Uterus (tissue), 4 donors: ENCODE data around the gene HMGXB3. TPM values are rescaled to one million over a fixed set of nuclear protein-coding genes. Genes with fewer than 3 reads are reported as not detected.

Experiments
- DNase-seq, 2 donors: peaks; one replicate each; pipeline ENCODE4 v3.0.0-alpha.2; 2019 to 2020
- H3K27ac ChIP-seq, 2 donors: fragments of 200-600 bp; sonication (generic); 1 replicate in 1 of 2; 2 replicates in 1 of 2; pipeline ENCODE4 v1.5.1; 2016 to 2018
- H3K27me3 ChIP-seq, 2 donors: fragments of 200-600 bp; sonication (generic); one replicate each; pipeline ENCODE4 v1.5.1; 2018 to 2019; ENCODE audit warnings: control low read depth in 1 of 2
- H3K36me3 ChIP-seq, 2 donors: fragments of 200-600 bp; sonication (generic); one replicate each; pipeline ENCODE4 v1.5.1; 2019; ENCODE audit warnings: control low read depth in 1 of 2
- H3K4me1 ChIP-seq, 2 donors: fragments of 200-600 bp; sonication (generic); one replicate each; pipeline ENCODE4 v1.5.1; 2018 to 2019; ENCODE audit warnings: control low read depth in 1 of 2
- H3K4me3 ChIP-seq, 2 donors: fragments of 200-600 bp; sonication (generic); 1 replicate in 1 of 2; 2 replicates in 1 of 2; pipeline ENCODE4 v1.5.1; 2018 to 2019; ENCODE audit warnings: mild to moderate bottlenecking in 1 of 2
- H3K9me3 ChIP-seq, 2 donors: fragments of 200-600 bp; sonication (generic); one replicate each; pipeline ENCODE4 v1.5.1; 2019; ENCODE audit warnings: control low read depth in 1 of 2
- POLR2A ChIP-seq, 2 donors: fragments of 450-650 bp; IDR thresholded peaks; one replicate each; pipeline ENCODE4 v1.6.1; 2016; ENCODE audit warnings: antibody characterized with exemption in 2 of 2, mild to moderate bottlenecking in 1 of 2, moderate library complexity in 1 of 2
- intact Hi-C: fragments of 100-400 bp; cut with DNase I; formaldehyde crosslinking; loops from one replicate; pipeline ENCODE4 v1.15.1; 2023; ENCODE audit warnings: low total_unique reads
- total RNA-seq, 4 donors: library from RNA; depleted of rRNA in 3 of 4; stranded (reverse); fragments of >200 nt in 3 of 4; gene quantifications; one replicate each; pipeline versions ENCODE4 v1.1.0 to v1.2.4, GENCODE V29; 2014 to 2023
- TF ChIP-seq, protein P1 (sequence below), 4 experiments: fragments of 200-600 bp in 2 of 4; fragments of 450-650 bp in 2 of 4; sonication (generic) in 2 of 4; IDR thresholded peaks; one replicate each; pipeline ENCODE4 v1.5.1; 2016 to 2019; ENCODE audit warnings: antibody characterized with exemption in 4 of 4, mild to moderate bottlenecking in 2 of 4, moderate library complexity in 1 of 4
- donor health status: DM: yes; HTN: yes; CAD: no.

HMGXB3 gene
- total RNA-seq, 4 donors from 2014 or later, result 19.0 to 43.4 (median 30.2) TPM

DNA sequence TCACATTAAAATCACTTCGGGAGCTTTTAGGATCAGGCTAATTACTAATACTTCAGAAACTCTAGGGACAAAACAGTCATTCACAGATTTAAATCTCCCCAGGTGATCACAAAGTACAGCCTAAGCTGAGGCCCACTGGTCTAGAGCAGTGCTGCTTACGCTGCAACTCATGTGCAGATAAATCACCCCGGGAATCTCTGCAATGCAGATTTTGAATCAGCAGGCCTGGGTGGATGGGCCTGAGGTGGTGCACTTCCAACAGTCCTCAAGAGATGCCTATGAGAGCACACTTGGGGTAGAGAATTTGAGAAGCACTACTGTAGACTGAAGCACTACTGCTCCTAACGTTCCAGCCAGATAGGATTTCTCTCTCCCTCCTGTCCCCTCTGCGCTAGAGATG, 57.5 kb downstream of the HMGXB3 start:
- Histone ChIP-seq H3K4me3 (no peak overlapping the region), H3K36me3 (no peaks in the 10 kb centered on the region), H3K27ac (no peak overlapping the region), H3K9me3 (no peaks in the 10 kb centered on the region), H3K4me1 (no peaks in the 10 kb centered on the region), H3K27me3 (no peaks in the 10 kb centered on the region)
- TF ChIP-seq, protein P1, sequence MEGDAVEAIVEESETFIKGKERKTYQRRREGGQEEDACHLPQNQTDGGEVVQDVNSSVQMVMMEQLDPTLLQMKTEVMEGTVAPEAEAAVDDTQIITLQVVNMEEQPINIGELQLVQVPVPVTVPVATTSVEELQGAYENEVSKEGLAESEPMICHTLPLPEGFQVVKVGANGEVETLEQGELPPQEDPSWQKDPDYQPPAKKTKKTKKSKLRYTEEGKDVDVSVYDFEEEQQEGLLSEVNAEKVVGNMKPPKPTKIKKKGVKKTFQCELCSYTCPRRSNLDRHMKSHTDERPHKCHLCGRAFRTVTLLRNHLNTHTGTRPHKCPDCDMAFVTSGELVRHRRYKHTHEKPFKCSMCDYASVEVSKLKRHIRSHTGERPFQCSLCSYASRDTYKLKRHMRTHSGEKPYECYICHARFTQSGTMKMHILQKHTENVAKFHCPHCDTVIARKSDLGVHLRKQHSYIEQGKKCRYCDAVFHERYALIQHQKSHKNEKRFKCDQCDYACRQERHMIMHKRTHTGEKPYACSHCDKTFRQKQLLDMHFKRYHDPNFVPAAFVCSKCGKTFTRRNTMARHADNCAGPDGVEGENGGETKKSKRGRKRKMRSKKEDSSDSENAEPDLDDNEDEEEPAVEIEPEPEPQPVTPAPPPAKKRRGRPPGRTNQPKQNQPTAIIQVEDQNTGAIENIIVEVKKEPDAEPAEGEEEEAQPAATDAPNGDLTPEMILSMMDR (IDR thresholded peaks at IDR 0.05), result no peak
- TF ChIP-seq POLR2A (IDR thresholded peaks at IDR 0.05), result no peak
- no peak for DNase-seq
- intact Hi-C loops, result loop anchor here (10.0 kb wide), 1 partner anchor 47 kb away; no protein-coding TSS in a partner anchor

DNA sequence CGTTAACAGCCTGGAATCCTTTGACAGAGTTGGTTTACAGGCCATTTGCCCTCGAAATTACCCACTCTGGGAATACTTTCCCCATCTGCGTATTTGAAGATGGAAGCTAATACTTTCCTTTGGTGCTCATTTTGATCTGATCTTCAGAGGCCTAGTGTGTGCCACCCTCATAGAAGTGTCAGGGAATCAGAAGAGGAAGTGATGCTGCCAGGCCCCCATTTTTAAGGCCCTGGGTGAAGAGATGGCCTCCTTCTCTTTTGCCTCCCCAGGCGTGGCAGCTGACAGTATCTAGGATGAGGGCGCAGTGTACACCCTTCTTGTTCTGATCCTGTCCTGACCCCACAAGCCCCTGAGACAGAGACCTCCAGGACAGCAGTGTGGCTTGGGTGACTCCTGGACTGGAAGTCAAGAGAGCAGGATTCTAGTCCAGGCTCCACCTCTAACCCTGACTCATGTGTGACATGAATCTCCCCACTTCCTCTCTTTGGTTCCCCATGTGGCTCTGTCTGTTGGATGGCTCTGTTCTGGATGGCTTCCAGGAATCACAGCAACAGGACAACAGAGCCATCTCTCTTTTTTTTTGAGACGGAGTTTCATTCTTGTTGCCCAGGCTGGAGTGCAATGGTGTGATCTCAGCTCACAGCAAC, 58.1 kb downstream of the HMGXB3 start:
- no peaks in the 10 kb centered on the region for H3K4me1 ChIP-seq
- no peaks in the 10 kb centered on the region for H3K9me3 ChIP-seq
- no peak for TF ChIP-seq POLR2A (IDR thresholded peaks at IDR 0.05)
- TF ChIP-seq, protein P1 (IDR thresholded peaks at IDR 0.05), result no peak
- intact Hi-C loops, result loop anchor here (10.0 kb wide), 1 partner anchor 46 kb away; no protein-coding TSS in a partner anchor
- H3K36me3 ChIP-seq, result no peaks in the 10 kb centered on the region
- no peaks in the 10 kb centered on the region for H3K27me3 ChIP-seq
- no peak overlapping the region for H3K4me3 ChIP-seq
- no peak overlapping the region for H3K27ac ChIP-seq
- DNase-seq, result no peak

DNA sequence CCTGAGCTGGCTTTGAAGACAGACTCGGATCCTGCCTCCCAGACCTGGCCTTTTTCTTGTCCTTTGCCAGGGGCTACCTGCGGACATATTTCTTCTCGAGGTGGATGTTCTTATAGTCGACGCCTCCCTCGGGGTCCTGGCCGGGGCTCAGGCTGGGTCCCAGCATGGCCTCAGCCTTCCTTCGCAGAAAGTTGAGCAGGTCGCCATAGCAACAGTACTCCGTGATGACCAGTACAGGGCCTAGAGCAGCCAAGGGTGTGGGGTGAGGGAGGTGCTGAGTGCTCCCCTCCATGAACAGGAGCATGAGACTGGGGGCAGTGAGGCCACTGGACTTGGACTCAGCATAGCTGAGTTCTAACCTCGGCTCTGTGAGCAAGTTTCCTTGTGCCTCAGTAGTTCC, 59.1 kb downstream of the HMGXB3 start:
- TF ChIP-seq, protein P1 (IDR thresholded peaks at IDR 0.05), result no peak
- no peak for TF ChIP-seq POLR2A (IDR thresholded peaks at IDR 0.05)
- H3K27ac ChIP-seq, result no peak overlapping the region
- no peaks in the 10 kb centered on the region for H3K9me3 ChIP-seq
- no peak for DNase-seq
- no peaks in the 10 kb centered on the region for H3K27me3 ChIP-seq
- H3K4me1 ChIP-seq, result no peaks in the 10 kb centered on the region
- H3K4me3 ChIP-seq, result no peak overlapping the region
- intact Hi-C loops, result loop anchor here (10.0 kb wide), 1 partner anchor 45 kb away; no protein-coding TSS in a partner anchor
- no peaks in the 10 kb centered on the region for H3K36me3 ChIP-seq

DNA sequence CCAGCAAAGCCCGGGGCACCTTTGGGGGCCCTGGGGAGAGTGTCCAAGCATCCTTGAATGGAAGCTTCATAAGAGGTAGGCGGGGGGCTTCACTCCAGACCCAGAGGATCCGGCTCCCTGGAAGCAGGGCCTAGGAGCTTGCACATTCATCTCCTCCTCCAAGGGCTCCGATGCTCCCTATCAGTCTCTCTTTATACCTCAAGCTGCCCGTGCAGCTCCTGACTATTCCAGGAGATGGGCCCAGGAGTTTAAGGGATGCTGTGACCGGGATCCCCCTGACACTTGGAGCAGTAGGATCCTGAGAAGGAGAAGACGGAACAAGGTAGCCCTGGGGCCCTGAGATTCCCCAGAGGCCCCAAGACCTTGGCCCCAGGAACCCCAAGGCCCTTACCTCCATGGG, 59.9 kb downstream of the HMGXB3 start:
- Histone ChIP-seq H3K9me3 (no peaks in the 10 kb centered on the region), H3K4me1 (no peaks in the 10 kb centered on the region), H3K36me3 (no peaks in the 10 kb centered on the region), H3K27me3 (no peaks in the 10 kb centered on the region), H3K4me3 (no peak overlapping the region), H3K27ac (no peak overlapping the region)
- intact Hi-C loops, result no loop called here
- TF ChIP-seq POLR2A (IDR thresholded peaks at IDR 0.05), result no peak
- TF ChIP-seq, protein P1 (IDR thresholded peaks at IDR 0.05), result no peak
- no peak for DNase-seq

DNA sequence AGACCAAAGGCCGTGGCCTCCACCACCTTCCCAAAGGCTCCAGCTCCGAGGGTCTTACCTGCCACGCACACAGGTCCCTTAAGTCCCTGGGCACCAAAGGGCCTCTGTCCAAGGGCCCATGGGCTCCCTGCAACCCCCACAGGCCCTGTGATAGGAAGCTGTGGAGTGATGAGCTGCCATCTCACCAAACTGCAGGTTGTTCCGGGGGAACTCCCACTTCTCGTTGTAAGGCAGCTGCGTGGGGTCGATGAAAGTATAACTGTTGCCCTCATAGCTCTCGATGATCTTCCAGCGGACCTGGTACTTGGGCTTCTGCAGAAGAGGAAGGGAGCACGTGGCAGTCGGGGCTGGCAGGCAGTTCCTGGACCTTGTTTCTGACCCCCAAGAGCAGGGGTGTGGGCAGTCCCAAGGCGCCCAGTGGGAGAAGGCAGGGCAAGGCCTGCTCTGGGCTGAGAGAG, 61.0 kb downstream of the HMGXB3 start:
- H3K9me3 ChIP-seq, result no peaks in the 10 kb centered on the region
- intact Hi-C loops, result no loop called here
- H3K27me3 ChIP-seq, result no peaks in the 10 kb centered on the region
- H3K4me1 ChIP-seq, result no peaks in the 10 kb centered on the region
- no peak for DNase-seq
- no peak for TF ChIP-seq POLR2A (IDR thresholded peaks at IDR 0.05)
- H3K36me3 ChIP-seq, result no peaks in the 10 kb centered on the region
- H3K27ac ChIP-seq, result no peak overlapping the region
- no peak overlapping the region for H3K4me3 ChIP-seq
